Prostate gland (tissue), 2 donors: Measurements from ENCODE around the gene ESR1. TPM values are rescaled to one million over a fixed set of nuclear protein-coding genes. Genes with fewer than 3 reads are reported as not detected.

Experiments
- DNase-seq: peaks from one replicate; pipeline ENCODE4 v3.0.0-alpha.2; 2019; ENCODE audit warnings: low spot score
- H3K27ac ChIP-seq, 2 donors: fragments of 200-600 bp; sonication (generic); 2 replicates each; pipeline ENCODE4 v1.5.1; 2017 to 2019
- H3K27me3 ChIP-seq: fragments of 200-600 bp; sonication (generic); replicated peaks from 2 replicates; pipeline ENCODE4 v1.5.1; 2019; ENCODE audit not compliant: insufficient read depth
- H3K36me3 ChIP-seq, 2 donors: fragments of 200-600 bp; sonication (generic); 1 replicate in 1 of 2; 2 replicates in 1 of 2; pipeline versions ENCODE4 v1.5.1 to v1.8.1; 2017 to 2019
- H3K4me1 ChIP-seq: fragments of 200-600 bp; sonication (generic); replicated peaks from 2 replicates; pipeline ENCODE4 v1.5.1; 2019
- H3K4me3 ChIP-seq, 2 donors: fragments of 200-600 bp; sonication (generic); 2 replicates each; pipeline ENCODE4 v1.5.1; 2017 to 2019
- H3K9me3 ChIP-seq: fragments of 200-600 bp; sonication (generic); 2 replicates; pipeline ENCODE4 v1.5.1; 2017
- POLR2A ChIP-seq: fragments of 450-650 bp; IDR thresholded peaks from one replicate; pipeline ENCODE4 v1.6.1; 2016; ENCODE audit warnings: antibody characterized with exemption, mild to moderate bottlenecking
- POLR2AphosphoS5 ChIP-seq: sonication (generic); formaldehyde crosslinking; IDR thresholded peaks from one replicate; pipeline ENCODE4 v1.6.1; 2017; ENCODE audit warnings: antibody characterized with exemption
- WGBS: methylation state at CpG from one replicate; pipeline ENCODE4 v1.1.5; 2018; 5-methylcytosine and 5-hydroxymethylcytosine counted together
- intact Hi-C: fragments of 100-400 bp; cut with DNase I; formaldehyde crosslinking; loops from one replicate; pipeline ENCODE4 v1.14.2; 2022
- total RNA-seq, 2 donors: library from RNA; depleted of rRNA; stranded (reverse); fragments of >200 nt; gene quantifications; one replicate each; pipeline ENCODE4 v1.1.0, GENCODE V29; 2016
- TF ChIP-seq, protein P1 (sequence below), 4 experiments: fragments of 200-600 bp in 2 of 4; fragments of 450-650 bp in 2 of 4; sonication (generic) in 2 of 4; IDR thresholded peaks; 1 replicate in 3 of 4; 2 replicates in 1 of 4; pipeline ENCODE4 v1.5.1; 2016 to 2019; ENCODE audit warnings: antibody characterized with exemption in 4 of 4, mild to moderate bottlenecking in 2 of 4, moderate library complexity in 2 of 4

Gene ESR1
- total RNA-seq, 2 donors from 2014 or later: 2.3 to 5.6 TPM

DNA sequence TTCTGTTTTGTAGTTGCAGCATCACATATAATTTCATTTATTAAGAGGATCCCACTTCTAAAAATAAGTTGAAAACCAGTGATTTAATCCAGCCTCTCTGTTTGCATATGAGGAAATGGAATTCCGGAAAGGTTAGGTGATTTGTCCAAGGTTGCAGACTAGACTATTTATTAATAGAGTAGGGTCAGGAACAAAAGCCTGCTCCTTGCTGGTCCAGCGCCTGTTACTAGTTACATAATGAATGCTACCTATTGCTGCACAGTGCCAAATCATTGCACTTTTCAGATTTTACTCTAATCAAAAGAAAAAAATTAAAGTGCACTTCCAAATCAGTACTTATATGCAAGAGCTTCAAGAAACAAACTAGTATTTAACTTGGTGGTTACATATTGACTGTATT, 238.6 kb downstream of the ESR1 start:
- no peaks in the 10 kb centered on the region for H3K27me3 ChIP-seq
- TF ChIP-seq, protein P1, sequence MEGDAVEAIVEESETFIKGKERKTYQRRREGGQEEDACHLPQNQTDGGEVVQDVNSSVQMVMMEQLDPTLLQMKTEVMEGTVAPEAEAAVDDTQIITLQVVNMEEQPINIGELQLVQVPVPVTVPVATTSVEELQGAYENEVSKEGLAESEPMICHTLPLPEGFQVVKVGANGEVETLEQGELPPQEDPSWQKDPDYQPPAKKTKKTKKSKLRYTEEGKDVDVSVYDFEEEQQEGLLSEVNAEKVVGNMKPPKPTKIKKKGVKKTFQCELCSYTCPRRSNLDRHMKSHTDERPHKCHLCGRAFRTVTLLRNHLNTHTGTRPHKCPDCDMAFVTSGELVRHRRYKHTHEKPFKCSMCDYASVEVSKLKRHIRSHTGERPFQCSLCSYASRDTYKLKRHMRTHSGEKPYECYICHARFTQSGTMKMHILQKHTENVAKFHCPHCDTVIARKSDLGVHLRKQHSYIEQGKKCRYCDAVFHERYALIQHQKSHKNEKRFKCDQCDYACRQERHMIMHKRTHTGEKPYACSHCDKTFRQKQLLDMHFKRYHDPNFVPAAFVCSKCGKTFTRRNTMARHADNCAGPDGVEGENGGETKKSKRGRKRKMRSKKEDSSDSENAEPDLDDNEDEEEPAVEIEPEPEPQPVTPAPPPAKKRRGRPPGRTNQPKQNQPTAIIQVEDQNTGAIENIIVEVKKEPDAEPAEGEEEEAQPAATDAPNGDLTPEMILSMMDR (IDR thresholded peaks at IDR 0.05): no peak
- no peak for TF ChIP-seq POLR2A
- no peak for TF ChIP-seq POLR2AphosphoS5
- no peaks in the 10 kb centered on the region for H3K36me3 ChIP-seq
- H3K27ac ChIP-seq: no peak overlapping the region
- H3K4me3 ChIP-seq: no peak overlapping the region
- intact Hi-C loops: no loop called here
- H3K4me1 ChIP-seq: no peaks in the 10 kb centered on the region
- H3K9me3 ChIP-seq: no peaks in the 10 kb centered on the region
- no peak for DNase-seq
- 86% methylated on average over 2 of the region's 2 CpGs for WGBS

DNA sequence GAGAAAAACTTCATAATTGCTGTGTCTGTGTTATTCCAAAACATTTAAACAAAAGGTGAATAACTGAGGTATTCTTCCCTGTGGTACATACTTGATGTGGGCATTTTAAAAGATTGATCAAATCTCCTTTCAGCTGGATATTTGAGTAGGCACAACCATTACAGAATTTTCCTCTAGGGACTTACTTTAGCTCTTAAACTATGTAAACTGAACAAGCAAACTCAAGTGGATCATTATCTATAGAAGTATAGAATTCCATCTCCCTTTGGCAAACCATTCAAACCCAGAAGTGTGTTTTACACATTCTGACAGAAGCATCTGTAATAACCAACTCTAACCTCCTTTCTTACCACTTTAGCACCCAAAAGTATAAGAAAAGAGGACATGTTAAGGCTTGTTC, 241.4 kb downstream of the ESR1 start:
- Histone ChIP-seq H3K9me3 (no peaks in the 10 kb centered on the region), H3K27ac (no peak overlapping the region), H3K4me1 (no peaks in the 10 kb centered on the region), H3K4me3 (no peak overlapping the region), H3K36me3 (no peaks in the 10 kb centered on the region), H3K27me3 (no peaks in the 10 kb centered on the region)
- intact Hi-C loops: no loop called here
- TF ChIP-seq POLR2AphosphoS5 (no peak), POLR2A (no peak)
- TF ChIP-seq, protein P1 (IDR thresholded peaks at IDR 0.05): no peak
- DNase-seq: no peak

DNA sequence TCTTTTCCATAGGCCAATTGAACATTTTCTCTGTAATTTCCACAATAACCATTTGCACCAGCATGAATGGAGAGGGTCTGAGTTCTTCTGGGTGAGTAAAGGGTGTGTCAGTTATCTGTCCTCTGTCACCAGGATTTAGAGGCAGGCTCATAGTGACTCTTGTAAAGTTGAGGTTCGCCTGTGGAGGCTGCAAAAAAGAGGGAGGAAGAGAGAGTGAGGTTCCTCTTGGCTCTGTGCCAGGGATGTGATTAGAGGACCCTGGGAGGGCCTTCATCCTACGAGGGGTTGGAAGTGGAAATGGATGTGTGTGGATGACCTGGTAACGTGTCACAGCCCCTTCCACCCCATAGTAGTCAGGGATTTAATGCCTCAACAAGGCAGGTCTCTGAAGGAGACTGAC, 242.0 kb downstream of the ESR1 start:
- no peaks in the 10 kb centered on the region for H3K36me3 ChIP-seq
- WGBS: 49% methylated on average over 3 of the region's 3 CpGs
- H3K4me3 ChIP-seq: no peak overlapping the region
- intact Hi-C loops: no loop called here
- no peaks in the 10 kb centered on the region for H3K9me3 ChIP-seq
- H3K27ac ChIP-seq: no peak overlapping the region
- no peak for DNase-seq
- no peaks in the 10 kb centered on the region for H3K27me3 ChIP-seq
- H3K4me1 ChIP-seq: no peaks in the 10 kb centered on the region
- TF ChIP-seq, protein P1 (IDR thresholded peaks at IDR 0.05): no peak
- no peak for TF ChIP-seq POLR2AphosphoS5
- TF ChIP-seq POLR2A: no peak

DNA sequence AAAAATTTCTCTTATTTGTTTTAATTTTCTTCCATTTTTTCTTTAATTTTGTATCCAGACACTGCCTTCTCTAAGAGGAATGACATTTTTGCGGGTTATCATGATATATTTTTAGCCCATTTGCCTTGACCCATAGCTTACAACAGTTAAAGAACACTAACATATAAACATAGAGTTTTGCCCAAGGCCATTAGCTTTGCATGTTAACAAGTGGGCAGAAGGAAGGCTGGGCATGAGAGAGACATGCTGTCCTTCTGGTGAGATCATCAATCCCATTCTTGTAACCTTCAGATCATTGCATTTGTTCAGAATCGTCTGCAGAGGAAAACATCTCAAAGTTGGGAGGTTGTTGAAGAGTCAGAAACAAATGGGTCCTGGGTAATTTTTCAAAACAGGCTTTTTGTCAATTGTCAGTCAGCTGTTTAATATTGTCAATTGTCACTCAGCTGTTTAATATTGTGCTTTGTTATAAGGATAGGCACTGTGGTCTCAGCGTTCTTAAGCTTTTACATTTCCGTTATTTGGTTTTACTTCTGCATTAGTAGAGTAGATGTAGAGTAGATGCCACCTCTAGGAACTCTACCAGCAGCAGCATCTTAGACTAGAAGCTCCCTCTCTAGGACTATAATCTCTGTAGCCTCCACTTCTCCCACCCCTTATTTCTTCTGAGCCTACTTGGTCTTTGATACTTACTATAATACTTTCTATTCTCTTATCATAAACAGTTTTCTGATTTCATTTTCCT, 243.1 kb downstream of the ESR1 start:
- DNase-seq: no peak
- Histone ChIP-seq H3K9me3 (no peaks in the 10 kb centered on the region), H3K4me3 (no peak overlapping the region), H3K27me3 (no peaks in the 10 kb centered on the region), H3K4me1 (no peaks in the 10 kb centered on the region), H3K36me3 (no peaks in the 10 kb centered on the region), H3K27ac (no peak overlapping the region)
- WGBS: 86% methylated on average over 4 of the region's 4 CpGs
- intact Hi-C loops: no loop called here
- TF ChIP-seq POLR2A (no peak), POLR2AphosphoS5 (no peak)
- TF ChIP-seq, protein P1 (IDR thresholded peaks at IDR 0.05): no peak

DNA sequence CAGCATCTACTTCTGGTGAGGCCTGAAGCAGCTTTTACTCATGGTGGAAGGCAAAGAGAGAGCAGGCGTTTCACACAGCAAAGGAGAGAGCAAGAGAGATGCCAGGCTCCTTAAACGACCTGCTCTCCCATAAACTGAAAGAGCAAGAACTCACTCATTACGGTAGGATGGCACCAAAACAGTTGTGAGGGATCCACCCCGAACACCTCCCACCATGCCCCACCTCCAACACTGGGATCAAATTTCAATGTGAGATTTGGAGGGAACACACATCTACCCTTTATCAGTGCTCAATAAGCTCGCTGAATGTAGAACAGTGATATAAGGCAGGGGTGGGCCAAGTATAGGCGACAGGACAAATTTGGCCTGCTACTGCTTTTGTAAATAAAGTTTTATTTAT, 244.6 kb downstream of the ESR1 start:
- 61% methylated on average over 6 of the region's 6 CpGs for WGBS

More for the DNA sequence above, 244.6 kb downstream of the ESR1 start:
- Histone ChIP-seq H3K9me3 (no peaks in the 10 kb centered on the region), H3K27ac (no peak overlapping the region), H3K27me3 (no peaks in the 10 kb centered on the region), H3K4me1 (no peaks in the 10 kb centered on the region), H3K4me3 (no peak overlapping the region), H3K36me3 (no peaks in the 10 kb centered on the region)
- DNase-seq: no peak
- intact Hi-C loops: no loop called here
- TF ChIP-seq POLR2AphosphoS5: no peak
- TF ChIP-seq POLR2A: no peak
- TF ChIP-seq, protein P1 (IDR thresholded peaks at IDR 0.05): no peak
